Glomerular visceral epithelial cell (primary cell): ENCODE measurements around the gene FHL3.
"Not testable (repeated sequence)": the region's sequence is repeated elsewhere in the genome, so short reads cannot be mapped to it uniquely, and the experiment has no call there.

Source experiments
- DNase-seq: peaks from one replicate; pipeline ENCODE4 v3.0.0-alpha.2; 2016; ENCODE audit errors: extremely low spot score

FHL3 gene

DNA sequence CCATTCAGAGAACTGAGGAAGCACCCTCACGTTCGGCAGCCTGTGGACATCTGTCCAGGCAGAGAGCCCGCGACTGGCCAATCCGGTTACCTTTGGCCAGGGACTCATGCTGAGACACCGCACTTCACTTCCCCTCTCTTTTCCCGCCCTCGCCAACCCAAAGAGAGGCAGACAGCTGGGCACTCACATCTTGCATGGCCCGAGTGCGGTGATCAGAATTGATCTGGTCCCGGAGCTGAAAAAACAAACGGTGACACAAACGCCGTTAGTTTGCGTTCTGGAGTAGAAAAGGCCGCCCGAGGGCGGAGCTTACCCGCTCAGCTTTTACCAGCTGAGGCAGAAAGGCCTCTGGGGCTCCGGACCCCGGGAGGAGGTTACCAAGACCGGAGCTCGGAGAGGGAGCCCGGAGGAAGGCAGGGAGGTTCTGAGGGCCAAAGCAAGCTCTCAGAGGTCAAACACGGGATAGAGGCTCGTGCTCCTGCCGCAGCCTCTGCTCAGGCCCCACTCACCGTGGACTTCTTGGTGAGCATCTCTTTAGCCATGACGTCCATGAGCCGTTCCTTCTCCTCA is 15.9 kb downstream of the FHL3 start:
- DNase-seq = peak; percentile 44

DNA sequence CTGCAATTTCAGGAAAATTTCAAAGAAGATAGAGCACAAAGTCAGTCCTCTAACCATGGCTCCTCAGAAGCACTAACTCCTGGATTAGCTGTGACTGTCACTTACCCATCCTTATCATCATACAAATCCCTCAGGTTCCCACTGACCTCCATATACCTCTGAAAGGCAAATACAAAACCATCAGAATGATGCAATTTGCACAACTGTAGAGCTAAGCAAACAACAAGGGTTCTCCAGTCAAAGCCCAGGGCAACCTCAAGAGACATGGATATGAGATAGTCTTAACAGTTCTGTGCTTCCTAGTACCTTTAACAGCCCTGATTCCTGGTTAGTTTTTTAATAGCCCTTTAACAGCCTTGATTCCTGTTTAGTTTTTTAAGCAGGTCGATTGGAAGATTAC is 17.6 kb downstream of the FHL3 start:
- DNase-seq = no peak

DNA sequence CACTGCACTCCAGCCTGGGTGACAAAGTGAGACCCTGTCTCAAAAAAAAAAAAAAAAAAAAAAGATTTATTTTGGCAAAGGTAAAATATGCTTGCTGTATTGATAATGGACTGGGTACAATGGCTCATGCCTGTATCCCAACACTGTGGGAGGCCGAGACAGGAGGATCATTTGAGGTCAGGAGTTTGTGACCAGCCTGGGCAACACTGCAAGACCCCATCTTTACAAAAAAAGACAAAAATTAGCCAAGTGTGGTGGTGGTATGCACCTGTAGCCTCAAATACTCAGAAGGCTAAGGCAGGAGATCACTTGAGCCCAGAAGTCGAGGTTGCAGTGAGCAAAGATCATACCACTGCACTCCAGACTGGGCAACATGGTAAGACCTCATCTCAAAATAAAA is 21.8 kb downstream of the FHL3 start:
- no peak for DNase-seq

DNA sequence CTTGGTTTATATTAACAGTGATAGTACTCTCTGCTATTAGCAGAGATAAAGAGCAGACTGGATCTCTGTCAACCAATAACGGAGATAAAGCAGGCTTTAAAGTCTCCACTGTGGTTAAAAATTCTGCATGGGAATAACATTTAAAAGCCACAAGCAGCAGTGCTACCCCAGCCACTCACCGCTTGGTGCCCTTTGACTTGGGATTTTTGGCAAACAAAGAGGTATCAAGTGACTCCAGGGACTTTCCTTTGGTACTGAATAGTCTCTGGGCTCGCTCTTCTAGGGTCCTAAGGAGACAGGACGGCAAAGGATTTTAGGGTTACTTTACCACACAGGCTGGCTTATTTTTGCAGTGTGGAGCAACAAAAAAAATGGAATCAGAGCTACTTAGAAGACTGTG is 26.8 kb downstream of the FHL3 start:
- no peak for DNase-seq

DNA sequence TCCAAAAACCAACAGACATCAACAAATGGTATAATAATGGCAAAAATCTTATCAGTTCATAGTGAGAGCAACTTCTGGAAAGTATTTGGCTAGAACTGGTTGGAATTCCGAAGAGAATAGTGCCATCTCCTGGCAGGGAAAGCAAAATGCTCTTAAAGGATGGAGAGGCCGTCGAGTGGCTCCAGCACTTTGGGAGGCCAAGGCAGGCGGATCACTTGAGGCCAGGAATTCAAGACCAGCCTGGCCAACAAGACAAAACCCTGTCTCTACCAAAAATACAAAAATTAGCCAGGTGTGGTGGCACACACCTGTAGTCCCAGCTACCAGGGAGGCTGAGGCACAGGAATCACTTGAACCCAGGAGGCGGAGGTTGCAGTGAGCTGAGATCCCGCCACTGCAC is 30.2 kb downstream of the FHL3 start:
- peak; percentile 59 for DNase-seq

DNA sequence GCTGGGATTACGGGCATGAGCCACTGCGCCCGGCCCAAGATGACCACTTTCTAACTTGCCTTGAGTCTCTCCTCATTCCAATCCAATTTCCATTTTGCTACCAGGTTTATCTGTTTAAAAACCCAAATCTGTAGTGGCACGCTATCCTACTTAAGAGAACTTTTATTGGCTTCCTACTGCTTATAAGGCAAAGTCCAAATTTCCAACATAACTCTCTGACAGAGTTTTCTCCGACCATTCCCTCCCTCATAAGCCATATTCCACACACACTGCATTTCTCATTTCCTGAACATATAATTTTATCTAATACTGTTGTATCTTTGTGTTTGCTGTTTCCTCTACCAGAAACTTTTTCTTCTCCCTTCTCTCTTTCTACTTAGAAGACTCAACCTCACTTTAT is 30.7 kb downstream of the FHL3 start:
- no peak for DNase-seq

DNA sequence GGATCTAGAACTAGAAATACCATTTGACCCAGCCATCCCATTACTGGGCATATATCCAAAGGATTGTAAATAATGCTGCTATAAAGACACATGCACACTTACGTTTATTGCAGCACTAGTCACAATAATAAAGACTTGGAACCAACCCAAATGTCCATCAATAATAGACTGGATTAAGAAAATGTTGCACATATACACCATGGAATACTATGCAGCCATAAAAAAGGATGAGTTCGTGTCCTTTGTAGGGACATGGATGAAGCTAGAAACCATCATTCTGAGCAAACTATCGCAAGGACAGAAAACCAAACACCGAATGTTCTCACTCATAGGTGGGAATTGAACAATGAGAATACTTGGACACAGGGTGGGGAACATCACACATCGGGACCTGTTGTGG is 31.6 kb downstream of the FHL3 start:
- not testable (repeated sequence) for DNase-seq

DNA sequence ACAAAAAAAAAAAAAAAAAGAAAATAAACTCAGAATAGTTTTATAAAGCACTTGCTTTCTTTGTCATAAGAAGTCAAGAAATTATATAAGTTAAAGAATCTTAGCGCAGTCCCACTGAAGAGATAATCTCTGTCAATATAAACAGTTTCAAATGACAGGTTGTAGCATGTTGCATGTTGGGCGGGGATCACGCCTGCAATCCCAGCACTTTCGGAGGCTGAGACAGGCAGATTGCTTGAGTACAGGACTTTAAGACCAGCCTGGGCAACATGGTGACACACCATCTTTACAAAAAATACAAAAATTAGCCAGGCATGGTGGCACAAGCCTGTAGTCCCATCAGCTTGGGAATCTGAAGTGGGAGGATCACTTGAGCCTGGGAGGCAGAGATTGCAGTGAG is 40.0 kb downstream of the FHL3 start:
- no peak for DNase-seq

DNA sequence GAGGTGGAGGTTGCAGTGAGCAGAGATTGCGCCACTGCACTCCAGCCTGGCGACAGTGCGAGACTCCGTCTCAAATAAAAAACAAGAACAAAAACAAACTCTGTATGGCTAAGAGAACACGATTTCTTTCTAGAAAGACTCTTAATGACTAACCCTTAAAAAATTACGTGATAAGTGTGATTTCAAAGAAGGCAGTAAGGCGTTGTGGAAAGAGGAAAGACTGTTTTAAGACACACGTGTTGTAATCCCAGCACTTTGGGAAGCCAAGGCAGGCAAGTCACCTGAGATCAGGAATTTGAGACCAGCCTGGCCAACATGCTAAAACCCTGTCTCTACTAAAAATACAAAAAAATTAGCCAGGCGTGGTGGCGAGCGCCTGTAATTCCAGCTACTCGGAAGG is 41.2 kb downstream of the FHL3 start:
- not testable (repeated sequence) for DNase-seq

DNA sequence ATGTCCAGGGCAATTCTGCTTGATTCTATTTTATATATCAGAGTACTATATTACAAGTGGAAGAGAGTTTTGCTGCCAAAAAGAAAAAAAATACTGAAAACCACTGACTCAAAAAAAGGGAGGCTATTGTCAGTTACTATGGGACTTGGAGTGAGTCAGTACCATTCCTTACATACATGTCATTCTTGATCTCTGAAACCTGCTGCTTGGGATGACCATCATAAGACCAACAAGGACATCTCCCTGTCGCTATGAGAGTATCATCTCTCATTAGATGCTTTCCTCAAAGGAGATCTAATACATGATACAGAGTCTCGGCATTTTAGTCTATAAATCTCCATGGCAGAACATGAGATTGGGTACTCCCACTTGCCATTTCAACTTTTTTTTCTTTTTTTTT is 46.6 kb downstream of the FHL3 start:
- DNase-seq = peak; percentile 80

DNA sequence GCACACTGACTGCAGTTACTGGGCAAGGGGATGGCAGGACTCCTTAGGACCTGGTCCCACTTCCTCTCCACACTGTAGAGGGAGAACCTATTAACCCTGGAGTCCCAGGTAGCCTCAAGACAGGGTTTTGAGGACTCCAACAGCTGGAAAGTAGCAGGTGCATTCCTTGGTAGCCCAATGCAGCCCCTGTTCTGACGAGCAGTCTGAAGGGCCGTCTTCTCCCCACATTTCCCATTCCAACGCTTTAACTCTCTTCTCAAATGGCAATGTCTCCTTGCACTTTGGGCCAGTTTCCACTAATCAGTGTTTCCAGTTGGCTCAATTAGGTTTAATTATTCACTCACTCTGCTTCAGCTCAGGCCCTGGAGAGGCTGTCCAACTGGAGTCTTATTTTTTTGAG is 49.6 kb downstream of the FHL3 start:
- no peak for DNase-seq

DNA sequence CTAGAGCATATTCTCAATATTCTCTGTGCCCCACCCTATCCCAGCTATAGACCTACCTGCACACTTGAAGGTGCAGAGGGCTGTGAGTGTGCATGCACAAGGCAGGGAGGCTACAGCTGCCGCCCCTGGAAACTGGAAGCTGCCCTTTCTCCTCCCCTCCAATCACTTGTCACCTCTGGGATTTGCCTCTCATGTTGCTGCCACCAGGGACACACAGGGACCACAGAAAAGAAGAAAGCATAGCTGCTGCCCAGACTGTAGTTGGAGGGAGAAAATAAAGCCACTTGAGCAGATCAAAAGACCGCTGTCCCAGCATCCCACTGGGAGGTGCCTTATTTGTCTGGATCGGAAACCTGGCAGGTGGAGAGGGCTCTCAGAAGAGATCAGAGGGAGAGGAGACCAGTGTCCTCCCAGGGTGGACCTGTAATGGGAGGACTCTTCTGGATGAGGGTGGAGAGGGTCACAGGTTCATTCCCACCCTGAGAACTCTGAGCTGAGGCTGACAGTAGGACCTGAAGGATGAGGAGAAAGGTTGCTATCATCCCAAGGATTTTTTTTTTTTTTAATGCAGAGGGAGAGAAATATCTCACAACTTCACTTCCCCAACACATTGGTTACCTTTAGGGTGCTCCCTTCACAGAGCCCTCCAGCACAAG is 50.9 kb downstream of the FHL3 start:
- DNase-seq = no peak

DNA sequence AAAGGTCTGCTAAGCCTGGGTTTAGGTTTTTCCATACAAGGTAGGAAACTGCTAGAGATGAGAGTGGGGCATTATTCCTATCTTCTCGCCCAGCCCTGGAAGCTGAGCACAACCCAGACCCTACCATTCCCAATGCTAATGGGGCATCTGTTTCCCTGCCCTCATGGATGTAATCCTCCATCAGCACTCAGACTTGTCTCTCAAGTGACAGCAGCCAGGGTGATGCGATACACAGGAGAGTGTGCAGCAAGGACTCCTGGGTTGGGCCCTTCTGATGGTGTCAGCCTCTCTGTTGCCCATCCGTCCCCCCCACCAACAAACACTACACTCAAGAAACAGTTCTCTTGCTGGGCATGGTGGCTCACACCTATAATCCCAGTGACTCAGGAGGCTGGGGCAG is 52.6 kb downstream of the FHL3 start:
- no peak for DNase-seq

DNA sequence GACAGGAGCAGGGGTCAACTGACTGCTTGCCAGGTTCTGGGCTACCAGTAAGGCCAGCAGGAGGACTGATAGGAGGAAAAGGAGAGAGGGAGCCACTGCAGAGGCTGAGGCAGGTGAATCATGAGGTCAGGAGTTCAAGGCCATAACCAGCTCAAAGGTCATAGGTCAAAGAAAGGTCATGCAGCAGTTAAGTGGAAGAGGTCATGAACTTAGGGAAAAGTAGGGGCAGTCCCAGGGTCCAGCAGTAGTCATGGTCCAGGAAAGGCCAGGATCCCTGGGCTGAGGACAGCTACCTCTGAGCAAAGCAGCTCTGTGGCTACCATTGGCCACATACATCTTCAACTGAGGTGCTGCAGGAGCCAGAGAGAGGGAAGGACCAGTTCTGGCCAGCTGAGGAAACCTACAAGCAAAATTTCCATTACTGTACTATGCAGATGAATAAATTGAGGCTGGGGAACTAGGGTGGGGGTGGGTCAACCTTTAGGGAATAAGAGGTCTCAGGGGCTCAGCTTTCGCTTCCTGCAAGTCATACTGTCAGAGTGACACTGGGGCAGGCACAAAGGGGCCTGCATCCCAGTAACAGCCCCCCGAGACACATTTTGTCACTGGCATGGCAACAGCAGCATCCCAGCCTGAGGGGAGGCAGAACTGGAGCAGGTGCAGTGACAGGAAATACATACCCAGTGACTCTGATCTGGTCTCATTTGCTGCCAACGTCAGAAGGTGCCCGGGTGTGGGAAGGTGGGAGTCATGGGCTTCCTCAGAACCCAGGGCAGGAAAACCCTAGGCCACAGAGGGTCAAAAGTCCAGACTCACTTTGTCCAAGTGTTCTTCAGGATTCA is 53.3 kb downstream of the FHL3 start:
- DNase-seq = no peak

DNA sequence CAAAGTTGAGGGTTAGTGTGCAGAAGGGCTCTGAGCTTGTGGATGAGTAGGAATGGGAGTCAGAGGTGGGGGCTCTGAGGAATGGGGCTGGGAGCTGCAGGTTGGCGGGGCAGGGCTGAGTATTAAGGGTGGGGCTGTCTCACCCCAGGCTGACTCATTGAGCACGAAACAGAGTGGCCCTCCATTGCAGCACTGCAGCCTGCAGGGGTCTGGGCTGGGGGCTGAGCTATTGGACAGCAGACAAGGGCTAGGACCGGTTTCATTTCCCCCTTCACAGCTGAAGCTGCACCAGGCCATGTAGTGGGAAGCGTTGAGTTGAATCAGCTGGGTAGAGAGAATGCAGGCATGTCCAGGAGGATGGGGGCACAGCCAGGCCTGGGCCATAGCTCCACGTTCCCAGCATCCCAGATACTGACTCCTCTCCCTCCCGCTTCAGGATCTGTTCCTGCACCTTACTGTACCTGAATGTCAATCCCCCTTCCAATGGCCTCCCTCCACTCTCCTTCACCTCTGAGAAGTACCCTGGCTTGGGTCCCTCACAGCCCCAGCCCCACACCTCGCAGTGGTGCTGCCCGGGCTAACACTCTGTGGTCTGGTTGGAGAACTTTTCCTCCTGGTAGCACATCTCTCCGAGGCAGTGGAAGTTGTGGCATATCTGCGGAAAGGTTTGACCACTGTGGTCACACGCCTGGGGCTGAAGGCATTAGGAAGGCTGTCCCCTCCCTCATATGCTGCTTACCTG is 54.1 kb downstream of the FHL3 start:
- no peak for DNase-seq

DNA sequence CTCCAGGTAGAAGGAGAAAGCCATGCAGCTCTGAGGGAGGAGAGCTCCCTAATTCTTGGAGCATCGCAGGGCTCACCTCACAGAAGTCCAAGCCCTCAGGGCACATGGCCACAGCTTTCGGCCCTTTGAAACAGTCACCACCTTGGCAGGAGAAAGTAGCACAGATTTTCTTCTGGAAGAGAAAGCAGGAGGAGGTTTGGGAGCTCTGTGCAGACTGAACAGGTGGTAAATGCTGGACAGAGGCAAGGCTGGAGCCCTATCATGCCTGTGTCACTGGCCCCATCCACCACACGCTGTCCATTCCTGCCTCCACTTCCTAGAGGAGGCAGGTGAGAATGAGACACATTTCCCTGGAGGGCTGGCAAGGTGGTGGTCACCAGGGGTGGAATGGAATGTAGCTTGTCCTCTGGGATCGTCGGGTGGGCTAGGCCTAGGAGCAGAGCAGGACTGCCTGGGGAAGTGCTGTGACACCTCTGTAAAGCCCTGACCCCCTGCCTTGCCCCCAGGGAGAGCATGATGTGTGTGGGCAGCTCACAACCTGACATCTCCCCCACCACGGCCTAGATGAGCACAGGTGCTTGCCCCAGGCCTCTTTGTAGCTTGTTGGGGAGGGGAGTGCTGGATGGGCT is 55.7 kb downstream of the FHL3 start:
- DNase-seq = no peak

DNA sequence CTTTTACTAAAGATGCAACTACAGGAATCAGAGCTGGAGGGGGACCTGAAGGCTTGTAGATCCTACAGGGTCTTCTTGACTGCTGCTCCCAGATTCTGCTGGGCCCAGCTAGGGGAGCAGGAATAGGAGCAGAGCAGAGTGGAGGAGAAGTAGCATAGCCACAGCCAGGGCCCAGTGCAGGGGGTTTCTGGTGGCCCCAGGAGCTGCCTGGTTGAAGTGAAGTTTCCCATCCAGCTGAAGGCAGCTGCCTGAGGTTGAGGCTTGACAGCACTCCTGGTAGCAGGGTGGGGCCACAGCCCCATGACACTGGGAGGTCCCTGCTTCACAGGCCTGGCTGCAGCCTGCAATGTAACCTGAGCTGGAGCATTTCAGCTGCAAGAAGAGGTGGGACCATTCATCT is 56.5 kb downstream of the FHL3 start:
- DNase-seq = no peak

DNA sequence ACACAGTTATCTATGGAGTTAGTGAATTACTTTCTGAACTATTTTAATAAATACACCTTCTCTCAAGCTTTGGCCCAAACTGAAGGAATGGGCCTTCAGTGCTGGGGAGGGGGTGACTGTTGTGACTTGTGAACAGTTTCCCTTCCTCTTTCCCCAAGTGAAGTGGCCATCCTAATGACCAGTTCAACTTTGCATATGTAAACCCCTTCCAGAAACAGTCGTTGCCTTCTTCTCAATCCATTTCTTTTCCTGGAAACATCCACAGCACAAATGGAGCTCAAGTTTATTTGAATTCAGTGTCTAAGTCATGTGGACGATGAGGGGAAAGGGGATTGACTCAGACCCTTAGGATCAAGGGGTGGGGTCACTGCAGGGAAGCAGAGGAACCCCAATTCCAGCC is 57.1 kb downstream of the FHL3 start:
- DNase-seq = no peak

DNA sequence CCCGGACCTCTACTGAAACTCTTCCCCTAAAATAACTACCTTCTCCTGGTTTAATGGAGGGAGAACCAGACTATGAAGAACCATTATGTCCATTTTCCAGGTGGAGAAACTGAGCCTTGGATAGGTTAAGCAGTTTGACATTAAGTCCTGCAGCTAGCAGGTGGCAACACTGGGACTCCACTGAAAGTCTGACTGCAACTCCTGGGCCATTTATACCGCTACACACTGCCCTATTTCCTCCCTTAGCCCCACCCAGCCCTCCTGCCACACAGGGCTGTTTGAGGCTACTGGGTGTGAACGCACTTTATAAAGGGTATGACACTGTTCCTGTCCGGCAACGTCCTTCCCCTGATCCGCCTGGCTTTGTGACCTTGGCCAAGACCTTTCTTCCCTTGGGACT is 58.0 kb downstream of the FHL3 start:
- no peak for DNase-seq
